LoVo (cell line): ENCODE results near the gene ATP8B4.
A peak's percentile ranks its signal among the peaks of the same experiment; 100 is the strongest.

ENCODE experiments used
- DNase-seq: peaks from one replicate; pipeline ENCODE4 v3.0.0-alpha.2; 2016; ENCODE audit warnings: low spot score

Gene ATP8B4

DNA sequence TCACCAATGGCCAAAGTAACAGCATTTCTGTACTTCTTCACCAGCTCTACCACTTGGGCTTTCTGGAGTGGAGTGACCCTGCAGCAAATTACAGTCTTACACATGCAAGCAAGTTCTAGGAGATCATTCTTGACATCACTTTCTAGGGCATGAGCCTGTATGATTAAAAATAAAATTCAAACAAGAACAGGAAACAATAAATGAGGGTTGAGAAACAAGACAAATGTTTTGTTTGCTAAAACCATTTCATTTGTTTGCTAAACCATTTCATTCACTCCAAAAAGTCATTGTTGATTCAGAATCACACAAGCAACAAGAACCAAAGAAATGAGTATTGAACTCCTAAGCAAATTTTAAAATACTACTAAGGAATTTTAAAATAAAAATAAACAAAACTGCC lies 220.9 kb downstream of the ATP8B4 start:
- DNase-seq: no peak

DNA sequence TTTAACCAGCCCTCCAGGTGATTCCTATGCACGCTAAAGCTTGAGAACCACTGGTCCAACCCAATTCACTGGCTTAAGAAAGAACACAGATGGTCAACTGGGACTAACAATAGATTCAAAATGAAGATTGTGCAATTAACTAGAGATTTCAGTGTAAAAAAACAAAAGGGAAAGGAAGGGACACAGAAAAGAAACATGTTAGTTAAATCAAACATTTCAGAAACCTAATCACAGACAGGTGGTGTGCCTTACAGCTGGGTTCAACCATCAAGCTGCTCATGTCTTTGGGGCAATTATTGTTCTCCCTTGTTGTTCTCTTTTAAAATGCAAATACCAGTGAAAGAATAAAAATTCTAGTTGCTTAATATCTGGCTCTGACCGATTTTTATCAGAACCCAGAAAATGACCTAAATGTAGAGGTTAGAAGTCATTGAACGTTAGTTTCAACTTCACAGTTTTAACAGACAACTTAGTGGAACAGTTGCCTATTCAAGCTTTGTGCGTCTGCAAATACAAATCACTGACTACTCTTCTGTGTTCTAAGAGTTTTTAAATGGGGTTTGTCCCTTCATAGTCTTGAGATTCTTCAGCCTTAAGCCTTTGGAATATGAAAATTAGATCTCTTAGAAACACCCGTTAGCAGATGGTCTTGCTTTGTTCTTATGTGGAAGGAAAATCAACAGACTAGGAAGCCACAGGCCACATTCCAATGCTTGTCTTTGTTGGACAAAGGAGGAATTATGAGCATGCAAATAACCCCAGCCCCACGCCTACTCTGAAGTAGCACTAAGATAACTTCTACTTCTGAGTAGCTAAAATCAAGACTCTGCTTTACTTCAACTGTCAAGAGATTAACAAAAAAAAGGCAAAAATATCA lies 223.4 kb downstream of the ATP8B4 start:
- no peak for DNase-seq

GRCh38 chr15:49890689-49891088 lies 228.3 kb downstream of the ATP8B4 start:
- DNase-seq: no peak

DNA sequence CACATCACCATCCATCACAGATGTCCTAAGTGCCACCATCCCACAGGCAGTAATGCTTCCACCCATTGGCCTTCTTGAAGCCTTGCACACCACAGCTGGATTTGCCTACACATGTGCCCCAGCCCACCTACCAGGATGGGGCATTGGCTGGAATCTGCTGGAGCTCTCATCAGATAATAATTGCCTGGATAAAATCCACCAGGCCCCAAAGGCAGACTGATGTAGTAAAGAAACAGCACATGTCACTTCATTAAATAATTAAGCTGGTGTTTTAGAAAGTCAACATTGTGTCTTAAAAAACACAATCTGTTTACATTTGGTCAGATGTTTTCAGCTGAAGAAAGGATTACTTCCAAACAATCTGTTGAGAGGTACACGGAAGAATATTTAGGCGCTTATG lies 229.5 kb downstream of the ATP8B4 start:
- no peak for DNase-seq

- DNase-seq: no peak
Observed at GRCh38 chr15:49888734-49889133, 230.3 kb downstream of the ATP8B4 start.

GRCh38 chr15:49888323-49888693 lies 230.7 kb downstream of the ATP8B4 start:
- DNase-seq: no peak

GRCh38 chr15:49887659-49888322 lies 231.2 kb downstream of the ATP8B4 start:
- DNase-seq: no peak

DNA sequence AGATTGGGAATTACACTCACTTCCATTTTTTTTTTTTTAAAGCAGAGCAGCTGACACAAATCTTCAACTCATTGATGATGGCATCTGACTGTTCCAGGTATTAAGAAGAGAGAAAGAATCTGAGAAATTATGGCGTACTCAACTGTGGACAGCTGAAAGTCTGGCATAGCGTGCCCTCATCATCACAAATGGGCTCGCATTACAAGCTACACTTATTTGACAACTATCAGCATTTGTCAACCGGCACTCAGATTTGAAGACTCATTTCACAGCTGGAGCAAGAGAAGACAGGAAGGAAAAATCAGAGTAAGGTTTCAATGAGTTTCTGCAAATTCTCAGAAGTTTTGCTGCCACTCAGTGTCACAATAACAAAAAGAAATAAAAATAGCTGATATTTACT lies 235.9 kb downstream of the ATP8B4 start:
- no peak for DNase-seq

- DNase-seq: no peak
Observed at GRCh38 chr15:49881866-49882265, 237.2 kb downstream of the ATP8B4 start.

DNA sequence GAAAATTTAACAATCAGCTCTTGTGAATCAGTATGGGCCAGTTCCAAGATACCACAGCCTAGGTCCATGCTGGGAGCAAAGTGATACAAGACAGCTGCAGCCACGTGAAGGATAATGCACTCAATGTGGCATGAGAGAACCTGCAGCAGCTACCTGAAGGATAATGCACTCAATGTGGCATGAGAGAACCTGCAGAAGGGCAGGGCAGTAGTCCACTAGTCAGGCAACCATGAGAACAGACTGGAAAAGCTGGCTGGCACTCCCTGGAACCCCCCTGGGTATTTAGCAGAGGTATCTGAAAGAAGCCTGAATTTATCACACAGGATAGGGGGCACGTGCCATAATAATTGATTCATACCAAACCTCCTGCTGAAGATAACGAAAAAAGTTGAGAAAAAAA lies 237.6 kb downstream of the ATP8B4 start:
- no peak for DNase-seq

DNA sequence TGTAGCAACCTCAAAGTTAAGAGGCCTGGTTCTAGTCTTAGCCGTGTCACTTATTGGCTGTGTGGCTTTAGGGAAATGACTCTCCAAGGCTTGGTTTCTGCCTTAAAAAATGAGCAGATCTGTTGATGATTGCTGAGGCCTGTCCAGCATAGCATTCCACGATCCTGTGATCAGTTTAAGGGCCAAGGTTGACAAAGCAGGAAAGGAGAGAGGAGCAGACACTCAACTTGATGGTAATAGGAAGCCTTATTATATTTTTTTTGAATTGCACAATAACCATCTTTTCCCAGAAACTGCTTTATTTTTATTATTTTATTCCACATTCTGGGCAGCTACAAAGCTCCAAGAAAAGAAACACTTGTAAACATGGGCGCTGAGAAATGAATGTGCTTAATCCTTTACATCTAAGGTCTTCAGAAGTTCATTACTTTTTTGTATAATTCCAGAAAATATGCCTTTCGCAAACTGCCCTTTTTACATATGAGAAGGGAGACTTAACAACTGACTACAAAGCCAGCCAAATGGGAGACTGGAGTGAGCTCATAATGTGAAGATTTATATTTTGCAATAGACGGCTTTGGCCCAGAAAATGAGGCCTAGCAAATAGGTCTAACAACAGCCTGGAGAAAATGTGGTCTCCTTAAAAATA lies 241.0 kb downstream of the ATP8B4 start:
- DNase-seq: no peak

DNA sequence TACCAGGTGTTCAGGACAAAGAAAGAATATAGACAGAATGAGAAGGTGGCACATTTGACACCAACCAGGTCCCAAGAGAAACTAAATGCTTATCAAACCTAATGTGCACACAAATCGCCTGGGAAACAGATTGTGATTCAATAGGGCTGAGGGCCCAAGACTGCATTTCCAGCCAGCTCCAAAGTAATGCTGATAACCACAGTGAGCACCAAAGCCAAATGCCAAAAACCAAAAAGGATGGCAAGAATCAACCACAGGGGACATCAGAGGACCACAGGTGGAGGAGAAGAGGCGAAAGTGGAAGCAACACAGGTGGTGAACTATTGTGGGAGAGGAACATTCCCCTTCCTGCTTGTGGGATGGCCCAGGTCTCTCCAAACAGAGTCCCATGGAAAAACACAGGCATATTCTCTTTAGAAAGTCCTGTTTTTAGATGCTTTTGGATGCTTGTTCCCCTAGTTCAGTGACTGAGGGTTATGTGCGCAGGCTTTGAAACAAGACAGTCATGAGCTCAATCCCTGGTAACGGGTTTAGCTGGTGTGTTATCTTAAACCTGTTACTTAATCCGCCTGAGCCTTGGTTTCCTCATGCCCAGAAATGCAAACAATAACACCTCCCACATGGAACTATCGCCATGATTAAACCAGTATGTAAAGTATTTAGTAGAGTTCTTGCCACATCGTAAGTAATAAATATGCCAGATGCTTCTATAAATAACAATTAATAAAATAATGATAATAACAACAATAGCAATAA lies 241.7 kb downstream of the ATP8B4 start:
- DNase-seq: no peak

- DNase-seq: no peak
Observed at GRCh38 chr15:49876401-49877038, 242.5 kb downstream of the ATP8B4 start.

GRCh38 chr15:49875392-49875791 lies 243.6 kb downstream of the ATP8B4 start:
- DNase-seq: no peak

DNA sequence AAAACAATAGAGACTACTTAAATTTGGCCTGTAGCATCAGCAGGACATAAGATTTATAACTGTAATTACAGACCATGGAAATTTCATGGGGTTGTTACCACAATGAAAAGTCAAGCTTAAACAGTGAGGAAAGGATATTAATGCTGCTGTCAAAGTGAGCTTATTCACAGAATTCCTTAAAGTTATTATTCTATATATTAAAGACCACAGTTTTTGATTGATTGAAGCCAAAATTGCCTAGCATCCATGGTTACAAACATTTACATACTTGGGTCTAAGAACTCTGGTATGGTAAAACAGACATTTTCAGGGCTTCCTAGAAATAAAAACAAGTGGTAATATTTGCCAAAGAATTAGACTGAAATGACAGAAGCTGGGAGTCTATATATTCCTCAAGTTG lies 248.6 kb downstream of the ATP8B4 start:
- no peak for DNase-seq

DNA sequence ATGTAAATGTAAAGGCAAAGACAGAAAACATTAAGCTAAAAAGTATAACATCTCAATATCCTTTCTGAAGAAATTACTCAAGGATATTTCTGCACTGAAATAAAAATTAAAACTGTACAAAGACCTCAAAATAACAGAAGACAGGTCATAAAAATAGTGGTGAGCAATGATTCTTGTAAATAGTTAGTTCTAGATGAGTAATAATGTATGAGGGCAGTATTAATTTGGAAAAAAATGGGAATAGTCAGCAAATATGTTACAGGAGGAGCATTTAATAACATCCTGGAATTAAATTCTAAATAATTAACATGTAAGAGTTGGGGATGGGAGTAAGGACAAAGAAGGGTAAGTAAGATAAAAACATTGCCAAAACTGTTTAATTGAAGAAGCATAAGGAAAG lies 250.7 kb downstream of the ATP8B4 start:
- no peak for DNase-seq

- peak; percentile 26 for DNase-seq
Observed at GRCh38 chr15:49865925-49866757, 252.9 kb downstream of the ATP8B4 start.

- DNase-seq: no peak
Observed at GRCh38 chr15:49864251-49864650, 254.8 kb downstream of the ATP8B4 start.

DNA sequence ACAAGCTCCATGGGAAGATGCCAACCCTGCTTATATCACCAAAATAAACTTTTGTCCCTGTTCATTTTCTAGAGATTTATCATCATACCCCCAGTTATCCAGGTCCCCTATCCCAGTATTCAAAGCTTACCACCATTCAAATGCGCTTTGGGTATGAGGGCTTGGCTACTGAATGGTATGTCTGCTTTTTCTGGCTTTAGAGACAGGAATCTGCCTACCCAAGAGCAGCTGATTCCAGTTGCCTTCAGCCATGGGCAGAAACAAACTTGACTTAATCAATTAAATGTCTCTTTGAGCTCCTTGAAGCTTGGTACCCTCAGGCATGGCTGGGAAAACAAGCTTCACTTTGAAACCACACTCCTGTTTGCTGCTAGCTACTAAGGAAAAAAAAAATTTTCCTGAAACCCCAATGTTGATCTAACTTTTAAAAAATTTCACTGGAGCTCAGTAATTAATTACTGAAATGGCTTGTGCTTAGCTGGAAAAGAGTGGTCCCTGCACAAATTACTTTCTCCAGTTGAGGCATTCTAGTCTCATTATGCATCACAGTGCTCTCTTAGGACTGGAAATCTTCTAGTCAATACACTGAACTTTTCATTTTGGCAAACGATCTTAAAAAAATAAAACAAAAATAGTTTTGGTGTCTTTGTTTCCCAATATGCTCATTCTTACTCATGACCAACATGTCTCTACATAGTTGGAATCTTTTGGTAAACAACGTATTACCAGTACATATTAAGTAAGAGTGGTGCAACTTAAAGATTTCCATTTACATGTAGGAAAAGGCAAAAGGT lies 255.4 kb downstream of the ATP8B4 start:
- DNase-seq: no peak

GRCh38 chr15:49860101-49860500 lies 258.9 kb downstream of the ATP8B4 start:
- no peak for DNase-seq
